Fibroblast of lung (primary cell): ENCODE results near the gene KIAA0753. TPM values are rescaled to one million over a fixed set of nuclear protein-coding genes. Genes with fewer than 3 reads are reported as not detected.

ENCODE experiments used
- DNase-seq, 2 donors: peaks; one replicate each; pipeline versions ENCODE4 v3.0.0 to v3.0.0-alpha.2; 2010; ENCODE audit warnings: low read depth in 2 of 2
- H2AFZ ChIP-seq: 2 replicates; pipeline ENCODE4 v1.5.1; 2012; ENCODE audit warnings: low read length, control low read depth, inconsistent platforms
- H3K27ac ChIP-seq: 2 replicates; pipeline ENCODE4 v1.5.1; 2011; ENCODE audit warnings: low read length, control low read depth; ENCODE audit not compliant: insufficient read depth
- H3K27me3 ChIP-seq: 2 replicates; pipeline ENCODE4 v1.5.1; 2011; ENCODE audit warnings: mild to moderate bottlenecking, low read length; ENCODE audit not compliant: control insufficient read depth, insufficient read depth
- H3K36me3 ChIP-seq: 2 replicates; pipeline ENCODE4 v1.5.1; 2011; ENCODE audit warnings: low read length; ENCODE audit not compliant: control insufficient read depth, insufficient read depth
- H3K4me1 ChIP-seq: 2 replicates; pipeline ENCODE4 v1.5.1; 2011; ENCODE audit warnings: low read length; ENCODE audit not compliant: control insufficient read depth, insufficient read depth; ENCODE audit errors: extremely low read depth
- H3K4me2 ChIP-seq: 2 replicates; pipeline ENCODE4 v1.5.1; 2011; ENCODE audit warnings: low read length, control low read depth; ENCODE audit not compliant: insufficient read depth; ENCODE audit errors: extremely low read depth
- H3K4me3 ChIP-seq, 4 experiments: fragments of 200-600 bp in 1 of 4; sonication (generic) in 1 of 4; replicated peaks in 1 of 4; 2 replicates each; pipeline ENCODE4 v1.5.1; 2011 to 2016; ENCODE audit warnings: low read length in 4 of 4, low read depth in 3 of 4, mild to moderate bottlenecking in 3 of 4, control low read depth in 2 of 4, inconsistent platforms in 1 of 4, mixed read lengths in 1 of 4; ENCODE audit not compliant: insufficient read depth in 1 of 4; ENCODE audit errors: control extremely low read depth in 1 of 4
- H3K79me2 ChIP-seq: 2 replicates; pipeline ENCODE4 v1.5.1; 2012; ENCODE audit warnings: mild to moderate bottlenecking, low read length, inconsistent platforms; ENCODE audit not compliant: control insufficient read depth, insufficient read depth
- H3K9ac ChIP-seq: 2 replicates; pipeline ENCODE4 v1.5.1; 2011; ENCODE audit warnings: mild to moderate bottlenecking, low read length, control low read depth; ENCODE audit not compliant: insufficient read depth
- H3K9me3 ChIP-seq: 2 replicates; pipeline ENCODE4 v1.5.1; 2012; ENCODE audit warnings: low read depth, low read length; ENCODE audit not compliant: control insufficient read depth, insufficient read depth
- H4K20me1 ChIP-seq: 2 replicates; pipeline ENCODE4 v1.5.1; 2011; ENCODE audit warnings: low read length; ENCODE audit not compliant: control insufficient read depth, insufficient read depth; ENCODE audit errors: extremely low read depth
- CTCF ChIP-seq, 2 donors: IDR thresholded peaks in 1 of 2; conservative IDR thresholded peaks in 1 of 2; 1 replicate in 1 of 2; 2 replicates in 1 of 2; pipeline ENCODE4 v1.5.1; 2011 to 2012; ENCODE audit warnings: low read length in 2 of 2, control low read depth in 1 of 2, inconsistent platforms in 1 of 2, low read depth in 1 of 2, mild to moderate bottlenecking in 1 of 2
- EZH2 ChIP-seq: IDR thresholded peaks from 2 replicates; pipeline ENCODE4 v1.5.1; 2012; ENCODE audit warnings: low read length, control low read depth, mild to moderate bottlenecking; ENCODE audit errors: missing control alignments
- polyA plus RNA-seq, 2 donors: library from polyadenylated mRNA; depleted of rRNA in 1 of 2; stranded (reverse) in 1 of 2; unstranded in 1 of 2; fragments of >200 nt; gene quantifications; 2 replicates each; pipeline ENCODE4 v1.2.1, GENCODE V29; 2011 to 2012; ENCODE audit warnings: missing spikeins in 1 of 2
- total RNA-seq: library from RNA; depleted of rRNA; stranded (reverse); fragments of >200 nt; gene quantifications from 2 replicates; pipeline ENCODE4 v1.2.1, GENCODE V29; 2014

Gene KIAA0753
- total and polyA plus RNA-seq, 2 donors (not counting 1 experiment from before 2014, with no cell fraction given) = 5.8 to 12.9 TPM

DNA sequence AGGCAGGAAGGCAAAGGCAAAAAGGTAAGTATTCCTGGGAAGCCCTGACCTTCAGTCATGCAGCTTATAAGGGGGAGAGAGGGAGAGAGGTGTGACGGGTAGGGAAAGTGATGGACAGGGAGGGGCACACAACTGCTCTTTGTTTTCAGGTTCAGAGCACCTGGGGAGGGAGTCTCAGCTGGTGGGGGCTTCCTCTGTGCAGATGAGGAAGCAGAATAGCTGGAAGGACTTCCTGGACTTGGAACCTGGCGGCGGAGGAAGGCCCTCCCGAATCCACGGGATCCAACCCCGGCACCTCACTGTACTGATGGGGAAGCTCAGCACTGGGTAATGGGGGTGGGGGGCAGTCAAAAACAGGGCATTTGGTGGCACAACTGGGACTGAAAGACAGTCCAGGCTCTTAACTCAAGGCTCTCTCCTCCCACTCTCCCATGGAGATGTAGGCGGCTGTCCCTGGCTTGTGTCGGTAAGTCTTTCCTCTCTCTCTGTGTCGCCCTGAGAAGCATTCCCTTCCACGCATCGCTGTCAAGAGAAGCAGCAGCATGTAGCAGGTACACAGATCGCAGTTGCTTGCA, 72.2 kb downstream of the KIAA0753 start:
- no peak overlapping the region for H3K4me2 ChIP-seq
- no peak overlapping the region for H3K9ac ChIP-seq
- no peaks in the 10 kb centered on the region for H3K4me1 ChIP-seq
- no peaks in the 10 kb centered on the region for H3K79me2 ChIP-seq
- no peak overlapping the region for H2AFZ ChIP-seq
- H3K27ac ChIP-seq = no peak overlapping the region
- H3K9me3 ChIP-seq = no peaks in the 10 kb centered on the region
- no peak overlapping the region for H3K4me3 ChIP-seq
- TF ChIP-seq EZH2 (no peak), CTCF (conservative IDR thresholded peaks at IDR 0.05 in 1 of 2, IDR thresholded peaks at IDR 0.05 in 1 of 2; ENCODE audit: low read depth in 1 of 2, low read length in 2 of 2) (no peak)
- H3K27me3 ChIP-seq = no peaks in the 10 kb centered on the region
- H4K20me1 ChIP-seq = no peaks in the 10 kb centered on the region
- DNase-seq = no peak
- no peaks in the 10 kb centered on the region for H3K36me3 ChIP-seq

DNA sequence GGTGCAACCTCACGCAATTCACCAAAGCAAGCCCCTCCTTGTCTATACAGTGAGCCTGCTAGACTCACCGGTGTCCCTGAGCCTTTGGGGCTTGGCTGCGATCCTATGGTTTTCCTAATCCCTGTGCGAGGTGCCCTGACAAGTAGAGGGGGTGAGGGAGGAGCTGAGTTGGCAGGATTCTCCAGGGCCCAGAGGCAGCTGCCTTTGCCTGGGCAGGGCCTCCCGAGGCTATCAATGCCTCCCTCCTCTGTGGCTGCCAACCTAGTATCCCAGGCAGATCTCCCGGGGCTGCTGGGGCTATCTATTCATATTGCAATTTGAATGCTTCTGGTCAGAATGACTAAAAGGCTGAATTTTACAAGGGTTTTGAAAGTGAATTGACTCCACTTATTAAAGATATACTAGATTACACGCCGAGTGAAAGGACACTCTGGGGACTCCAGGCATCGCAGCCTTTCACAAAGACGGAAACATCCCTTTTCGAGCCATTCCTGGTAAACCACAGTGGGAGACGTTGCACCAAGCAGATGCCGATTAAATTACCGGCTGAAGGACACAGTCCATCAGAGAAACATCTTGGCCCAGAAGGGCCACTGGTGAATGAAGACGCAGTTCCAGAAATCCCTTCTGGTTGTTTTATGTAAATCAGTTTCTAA, 72.9 kb downstream of the KIAA0753 start:
- Histone ChIP-seq H3K27ac (no peak overlapping the region), H3K9me3 (no peaks in the 10 kb centered on the region), H3K36me3 (no peaks in the 10 kb centered on the region), H2AFZ (no peak overlapping the region), H3K4me3 (no peak overlapping the region), H3K79me2 (no peaks in the 10 kb centered on the region), H3K4me1 (no peaks in the 10 kb centered on the region), H3K4me2 (no peak overlapping the region), H4K20me1 (no peaks in the 10 kb centered on the region), H3K27me3 (no peaks in the 10 kb centered on the region), H3K9ac (no peak overlapping the region)
- TF ChIP-seq CTCF (conservative IDR thresholded peaks at IDR 0.05 in 1 of 2, IDR thresholded peaks at IDR 0.05 in 1 of 2; ENCODE audit: low read depth in 1 of 2, low read length in 2 of 2) = no peak
- TF ChIP-seq EZH2 = no peak
- peak in 1 of 2 donors; percentile 56 for DNase-seq

GRCh38 chr17:6561446-6561845, 79.1 kb downstream of the KIAA0753 start:
- H3K79me2 ChIP-seq = no peaks in the 10 kb centered on the region
- H2AFZ ChIP-seq = no peak overlapping the region
- no peaks in the 10 kb centered on the region for H3K36me3 ChIP-seq
- DNase-seq = no peak
- H4K20me1 ChIP-seq = no peaks in the 10 kb centered on the region
- peaks cover 12% of the 10 kb centered on the region for H3K27me3 ChIP-seq
- H3K9me3 ChIP-seq = no peaks in the 10 kb centered on the region
- no peak overlapping the region for H3K27ac ChIP-seq
- no peak overlapping the region for H3K9ac ChIP-seq
- TF ChIP-seq EZH2 = no peak
- TF ChIP-seq CTCF (conservative IDR thresholded peaks at IDR 0.05 in 1 of 2, IDR thresholded peaks at IDR 0.05 in 1 of 2; ENCODE audit: low read depth in 1 of 2, low read length in 2 of 2) = no peak
- no peak overlapping the region for H3K4me3 ChIP-seq
- no peaks in the 10 kb centered on the region for H3K4me1 ChIP-seq
- H3K4me2 ChIP-seq = no peak overlapping the region
